Spleen (tissue), 7 donors: Measurements from ENCODE around the gene CTSG.

Source experiments
- POLR2A ChIP-seq, 3 donors: fragments of 450-650 bp; IDR thresholded peaks; one replicate each; pipeline ENCODE4 v1.5.1; 2017; ENCODE audit warnings: antibody characterized with exemption in 3 of 3, mild to moderate bottlenecking in 1 of 3
- TF ChIP-seq, protein P1 (sequence below), 11 experiments: fragments of 200-600 bp in 7 of 11; fragments of 450-650 bp in 4 of 11; sonication (generic) in 4 of 11; IDR thresholded peaks in 8 of 11; conservative IDR thresholded peaks in 3 of 11; 1 replicate in 7 of 11; 2 replicates in 4 of 11; pipeline versions ENCODE4 v1.4.0 to v1.8.0; 2016 to 2021; ENCODE audit warnings: antibody characterized with exemption in 11 of 11, inconsistent platforms in 4 of 11, mild to moderate bottlenecking in 1 of 11
- donor health status: DM: no; HTN: no; CAD: no; lungs with moderate emphysema.
- donor health status: DM: no; HTN: no; CAD: no.
- donor health status: DM: no; HTN: no; CAD: no.

DNA sequence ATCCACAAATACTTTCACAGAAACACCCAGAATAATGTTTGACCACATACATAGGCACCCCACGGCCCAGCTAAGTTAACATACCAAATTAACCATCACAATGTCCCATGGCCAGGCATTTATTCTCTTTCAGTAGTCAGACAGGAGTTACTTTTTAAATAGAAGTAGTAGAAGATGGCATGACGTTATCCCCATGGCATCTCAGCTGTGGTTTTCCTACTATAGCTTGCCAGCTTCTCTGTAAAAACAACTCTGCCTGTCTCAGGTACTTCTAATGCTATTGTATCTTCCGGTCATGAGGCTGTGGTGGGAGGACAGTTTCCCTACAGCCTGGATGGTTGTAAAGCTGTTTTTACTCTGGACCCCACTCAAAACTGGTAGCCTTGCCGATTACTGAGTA is 19.3 kb downstream of the CTSG start:
- TF ChIP-seq POLR2A (IDR thresholded peaks at IDR 0.05): no peak
- TF ChIP-seq, protein P1, sequence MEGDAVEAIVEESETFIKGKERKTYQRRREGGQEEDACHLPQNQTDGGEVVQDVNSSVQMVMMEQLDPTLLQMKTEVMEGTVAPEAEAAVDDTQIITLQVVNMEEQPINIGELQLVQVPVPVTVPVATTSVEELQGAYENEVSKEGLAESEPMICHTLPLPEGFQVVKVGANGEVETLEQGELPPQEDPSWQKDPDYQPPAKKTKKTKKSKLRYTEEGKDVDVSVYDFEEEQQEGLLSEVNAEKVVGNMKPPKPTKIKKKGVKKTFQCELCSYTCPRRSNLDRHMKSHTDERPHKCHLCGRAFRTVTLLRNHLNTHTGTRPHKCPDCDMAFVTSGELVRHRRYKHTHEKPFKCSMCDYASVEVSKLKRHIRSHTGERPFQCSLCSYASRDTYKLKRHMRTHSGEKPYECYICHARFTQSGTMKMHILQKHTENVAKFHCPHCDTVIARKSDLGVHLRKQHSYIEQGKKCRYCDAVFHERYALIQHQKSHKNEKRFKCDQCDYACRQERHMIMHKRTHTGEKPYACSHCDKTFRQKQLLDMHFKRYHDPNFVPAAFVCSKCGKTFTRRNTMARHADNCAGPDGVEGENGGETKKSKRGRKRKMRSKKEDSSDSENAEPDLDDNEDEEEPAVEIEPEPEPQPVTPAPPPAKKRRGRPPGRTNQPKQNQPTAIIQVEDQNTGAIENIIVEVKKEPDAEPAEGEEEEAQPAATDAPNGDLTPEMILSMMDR (IDR thresholded peaks at IDR 0.05 in 8 of 11, conservative IDR thresholded peaks at IDR 0.05 in 3 of 11): no peak
